GM12878 (cell line): Measurements from ENCODE around the gene COG4. TPM values are rescaled to one million over a fixed set of nuclear protein-coding genes. Genes with fewer than 3 reads are reported as not detected.

Experiments used
- ATAC-seq: fragments of 200-7000 bp; cut with Tn5 transposase; 3 replicates; pipeline ENCODE4 v1.9.1; 2020; ENCODE audit warnings: mild to moderate bottlenecking, moderate library complexity
- BruUV-seq: library from RNA; stranded (reverse); fragments of 400-500 nt; replicated peaks from 2 replicates; lab custom pipeline; 2021; lab: Mats Ljungman, UMichigan
- CTCF ChIA-PET: fragments of 300-600 bp; sonication (Branson Sonifier 250); formaldehyde crosslinking; extraction: SDS; loops from one replicate; lab custom pipeline; 2021; ENCODE audit warnings: inconsistent platforms; lab: Yijun Ruan, JAX
- POLR2A ChIA-PET: fragments of 350-600 bp; formaldehyde crosslinking; extraction: SDS; loops from one replicate; lab custom pipeline; 2021; ENCODE audit warnings: inconsistent platforms; lab: Charles Lee
- RAD21 ChIA-PET: fragments of 300-600 bp; sonication (Branson Sonifier 250); formaldehyde crosslinking; loops from one replicate; lab custom pipeline; 2023; ENCODE audit warnings: antibody characterized with exemption; ENCODE audit not compliant: unreplicated experiment; lab: Charles Lee
- SMC1A ChIA-PET: fragments of 300-600 bp; sonication (Branson Sonifier 250); formaldehyde crosslinking; loops from one replicate; lab custom pipeline; 2023; ENCODE audit not compliant: unreplicated experiment, uncharacterized antibody; lab: Charles Lee
- DNase-seq: peaks from one replicate; pipeline ENCODE4 v3.0.0-alpha.2; 2011; ENCODE audit warnings: low read depth, low spot score
- FAIRE-seq: peaks from 3 replicates; lab custom pipeline; 2011; peaks lifted over from hg19 to GRCh38; lab: Jason Lieb, UNC
- H2AFZ ChIP-seq: 2 replicates; pipeline ENCODE4 v1.6.0; 2011; ENCODE audit warnings: low read depth, low read length, control low read depth; ENCODE audit not compliant: control insufficient read depth
- H3K27ac ChIP-seq: 2 replicates; pipeline ENCODE4 v1.5.1; 2011; ENCODE audit warnings: control low read depth; ENCODE audit not compliant: control insufficient read depth, insufficient read depth
- H3K27me3 ChIP-seq, 2 experiments: replicated peaks in 1 of 2; 2 replicates each; pipeline versions ENCODE4 v1.6.0 to v1.6.1; 2011; ENCODE audit warnings: low read length in 1 of 2; ENCODE audit not compliant: control insufficient read depth in 2 of 2, insufficient read depth in 2 of 2
- H3K36me3 ChIP-seq, 2 experiments: 2 replicates each; pipeline ENCODE4 v1.5.1; 2011; ENCODE audit warnings: low read length in 1 of 2; ENCODE audit not compliant: control insufficient read depth in 2 of 2, insufficient read depth in 2 of 2
- H3K4me1 ChIP-seq: 2 replicates; pipeline ENCODE4 v1.6.1; 2011; ENCODE audit warnings: mild to moderate bottlenecking, low read length, moderate library complexity, mixed read lengths; ENCODE audit not compliant: control insufficient read depth, insufficient read depth
- H3K4me2 ChIP-seq: 2 replicates; pipeline ENCODE4 v1.6.0; 2011; ENCODE audit warnings: control low read depth; ENCODE audit not compliant: control insufficient read depth, insufficient read depth
- H3K4me3 ChIP-seq: fragments of 200-600 bp; sonication (generic); 2 replicates; pipeline ENCODE4 v1.5.1; 2016
- H3K79me2 ChIP-seq: 2 replicates; pipeline ENCODE4 v1.6.0; 2011; ENCODE audit warnings: low read length; ENCODE audit not compliant: control insufficient read depth, insufficient read depth
- H3K9ac ChIP-seq: 2 replicates; pipeline ENCODE4 v1.8.0; 2011; ENCODE audit warnings: low read length, control low read depth, mixed read lengths; ENCODE audit not compliant: control insufficient read depth, insufficient read depth
- H3K9me3 ChIP-seq: replicated peaks from 3 replicates; pipeline ENCODE4 v1.5.1; 2011; ENCODE audit warnings: mild to moderate bottlenecking, low read length; ENCODE audit not compliant: control insufficient read depth, insufficient read depth
- H4K20me1 ChIP-seq: 2 replicates; pipeline ENCODE4 v1.6.0; 2011; ENCODE audit not compliant: control insufficient read depth, insufficient read depth
- CEBPB ChIP-seq, 2 experiments: fragments of 150-350 bp in 1 of 2; IDR thresholded peaks; 2 replicates each; pipeline ENCODE4 v1.6.1; 2012 to 2014; ENCODE audit warnings: low read depth in 2 of 2, low read length in 2 of 2, borderline replicate concordance in 1 of 2, inconsistent platforms in 1 of 2
- CTCF ChIP-seq, 3 experiments: IDR thresholded peaks in 2 of 3; conservative IDR thresholded peaks in 1 of 3; 2 replicates each; pipeline ENCODE4 v1.5.1; 2011; ENCODE audit warnings: low read depth in 3 of 3, low read length in 3 of 3, mild to moderate bottlenecking in 3 of 3, control low read depth in 2 of 3, moderate library complexity in 2 of 3, inconsistent platforms in 1 of 3, mixed read lengths in 1 of 3; ENCODE audit not compliant: control insufficient read depth in 2 of 3, insufficient read depth in 1 of 3; ENCODE audit errors: extremely low read depth in 1 of 3
- E4F1 ChIP-seq: fragments of 450-650 bp; IDR thresholded peaks from 2 replicates; pipeline ENCODE4 v1.6.1; 2018; ENCODE audit warnings: borderline replicate concordance, mild to moderate bottlenecking; ENCODE audit not compliant: partially characterized antibody
- EP300 ChIP-seq, 2 experiments: fragments of 150-350 bp in 1 of 2; IDR thresholded peaks; 2 replicates each; pipeline ENCODE4 v1.6.1; 2011 to 2012; ENCODE audit warnings: low read depth in 2 of 2, low read length in 2 of 2, borderline replicate concordance in 1 of 2, improper control_type of control experiment in 1 of 2, inconsistent platforms in 1 of 2; ENCODE audit not compliant: control insufficient read depth in 1 of 2
- EZH2 ChIP-seq: IDR thresholded peaks from 2 replicates; pipeline ENCODE4 v1.6.1; 2012; ENCODE audit warnings: low read depth, mild to moderate bottlenecking, control low read depth, inconsistent platforms, low read length, borderline replicate concordance; ENCODE audit not compliant: control insufficient read depth
- HDGF ChIP-seq: fragments of 450-650 bp; IDR thresholded peaks from 2 replicates; pipeline ENCODE4 v1.6.1; 2016; ENCODE audit warnings: antibody characterized with exemption
- JUNB ChIP-seq: IDR thresholded peaks from 2 replicates; pipeline ENCODE4 v1.6.1; 2016; ENCODE audit warnings: antibody characterized with exemption, mild to moderate bottlenecking
- PRDM15 ChIP-seq: fragments of 450-650 bp; formaldehyde crosslinking; IDR thresholded peaks from 2 replicates; pipeline ENCODE4 v1.4.0; 2020; ENCODE audit warnings: mild to moderate bottlenecking, moderate library complexity
- RAD21 ChIP-seq: IDR thresholded peaks from 2 replicates; pipeline ENCODE4 v1.6.1; 2011; ENCODE audit warnings: mild to moderate bottlenecking, low read depth, low read length, moderate library complexity; ENCODE audit not compliant: insufficient read depth
- SIN3A ChIP-seq: IDR thresholded peaks from 2 replicates; pipeline ENCODE4 v1.6.1; 2012; ENCODE audit warnings: low read depth, low read length, improper control_type of control experiment
- SIX5 ChIP-seq: IDR thresholded peaks from 2 replicates; pipeline ENCODE4 v1.6.1; 2011; ENCODE audit warnings: mild to moderate bottlenecking, low read depth, low read length, moderate library complexity; ENCODE audit not compliant: severe bottlenecking
- SMC3 ChIP-seq: IDR thresholded peaks from 2 replicates; pipeline ENCODE4 v1.6.1; 2011; ENCODE audit warnings: low read length, improper control_type of control experiment, borderline replicate concordance
- WGBS: methylation state at CpG from one replicate; pipeline ENCODE4 v1.1.6; 2016; ENCODE audit warnings: low lambda C conversion rate; ENCODE audit not compliant: insufficient replicate concordance, insufficient coverage; ENCODE audit errors: missing lambda C conversion rate; 5-methylcytosine and 5-hydroxymethylcytosine counted together
- in situ Hi-C: fragments of 300-500 bp; cut with MboI; formaldehyde crosslinking; loops from 9 replicates; pipeline ENCODE4 v1.14.3; 2018; ENCODE audit warnings: mixed read lengths
- intact Hi-C: fragments of 100-400 bp; cut with micrococcal nuclease; formaldehyde crosslinking; loops from one replicate; pipeline ENCODE4 v1.14.2; 2022; ENCODE audit not compliant: unreplicated experiment
- polyA plus RNA-seq, 11 experiments: library from polyadenylated mRNA; depleted of rRNA in 4 of 11; unstranded in 6 of 11; stranded (reverse) in 5 of 11; fragments of >200 nt; fragmentation: Nextera tagmentation in 4 of 11; fragmentation: Illumina TruSeq in 1 of 11; extraction: Ambion mirVana in 4 of 11; extraction: Trizol in 1 of 11; gene quantifications; 1 replicate in 1 of 11; 2 replicates in 10 of 11; pipeline versions ENCODE4 v1.2.1 to v1.2.3, GENCODE V29; 2011 to 2016; ENCODE audit warnings: inconsistent platforms in 2 of 11, missing spikeins in 2 of 11, low read depth in 1 of 11
- total RNA-seq, 4 experiments: library from RNA; depleted of rRNA in 3 of 4; stranded (reverse); fragments of >200 nt in 3 of 4; fragmentation: Illumina TruSeq in 1 of 4; extraction: Trizol in 1 of 4; gene quantifications; 2 replicates each; pipeline versions ENCODE4 v1.2.1 to v1.2.3, GENCODE V29; 2013 to 2021

Gene COG4
- total and polyA plus RNA-seq, 10 of the 15 experiments (the other 5 are each of a cell fraction or from before 2014, with no cell fraction given), result 7.0 to 57.7 (median 33.0) TPM

GRCh38 chr16:70467113-70467512 lies 56.2 kb downstream of the COG4 start:
- H3K36me3 ChIP-seq, result no peaks in the 10 kb centered on the region; a peak in 1 of 4 replicates
- no peak overlapping the region for H3K4me2 ChIP-seq
- ATAC-seq, result no peak
- ChIA-PET RAD21 (no interaction called here), POLR2A (no interaction called here), SMC1A (no interaction called here), CTCF (interaction anchor here (0.7 to 1.4 kb wide), 3 partner anchors 70 to 97 kb away, joined by 3 to 4 read pairs (median 3); no protein-coding TSS in a partner anchor)
- no peaks in the 10 kb centered on the region for H4K20me1 ChIP-seq
- in situ Hi-C loops (loop anchor here (5.0 kb wide), 1 partner anchor 80 kb away; no protein-coding TSS in a partner anchor), intact Hi-C loops (no loop called here)
- 97% methylated on average over 11 of the region's 11 CpGs for WGBS
- no peaks in the 10 kb centered on the region for H3K27me3 ChIP-seq
- no peaks in the 10 kb centered on the region for H3K79me2 ChIP-seq
- DNase-seq, result no peak
- H3K9ac ChIP-seq, result no peak overlapping the region
- no TSS peak for BruUV-seq
- H2AFZ ChIP-seq, result no peak overlapping the region
- FAIRE-seq, result no peak
- H3K4me3 ChIP-seq, result no peak overlapping the region
- no peaks in the 10 kb centered on the region for H3K4me1 ChIP-seq
- no peak for TF ChIP-seq EZH2
- TF ChIP-seq EP300 (IDR thresholded peaks at IDR 0.05; ENCODE audit: borderline replicate concordance in 1 of 2, control insufficient read depth in 1 of 2, low read depth in 2 of 2, low read length in 2 of 2), result no peak
- TF ChIP-seq RAD21, result peak; percentile 28; the same call in 1 of the 2 replicates
- peak; percentile 9; the same call in 1 of the 2 replicates for TF ChIP-seq SMC3
- TF ChIP-seq SIN3A, result no peak
- TF ChIP-seq HDGF, result no peak
- TF ChIP-seq SIX5, result no peak
- no peak for TF ChIP-seq CEBPB (IDR thresholded peaks at IDR 0.05; ENCODE audit: borderline replicate concordance in 1 of 2, low read depth in 2 of 2, low read length in 2 of 2)
- TF ChIP-seq CTCF (IDR thresholded peaks at IDR 0.05 in 2 of 3, conservative IDR thresholded peaks at IDR 0.05 in 1 of 3; ENCODE audit: control insufficient read depth in 2 of 3, extremely low read depth in 1 of 3, insufficient read depth in 1 of 3, low read depth in 3 of 3, low read length in 3 of 3), result peak in 1 of 3 experiments; percentile 21; a peak in 1 of 6 replicates
- TF ChIP-seq JUNB, result no peak
- no peak for TF ChIP-seq PRDM15 (CRISPR knock-in tag)
- TF ChIP-seq E4F1, result no peak
- H3K9me3 ChIP-seq, result no peaks in the 10 kb centered on the region
- no peak overlapping the region for H3K27ac ChIP-seq
